WTC11 (cell line): ENCODE measurements around the gene PNMA1.

Experiments used
- ATF1 ChIP-seq: sonication (generic); formaldehyde crosslinking; IDR thresholded peaks from 2 replicates; pipeline ENCODE4 v1.8.1; 2023; ENCODE audit warnings: mild to moderate bottlenecking, moderate library complexity, missing genetic modification reagents
- HMGXB4 ChIP-seq: sonication (generic); formaldehyde crosslinking; IDR thresholded peaks from 2 replicates; pipeline ENCODE4 v1.8.1; 2023; ENCODE audit warnings: mild to moderate bottlenecking, moderate library complexity, missing genetic modification reagents
- IRF1 ChIP-seq: sonication (generic); formaldehyde crosslinking; IDR thresholded peaks from 2 replicates; pipeline ENCODE4 v1.8.0; 2023; ENCODE audit warnings: missing genetic modification reagents
- IRF2 ChIP-seq: sonication (generic); formaldehyde crosslinking; IDR thresholded peaks from 2 replicates; pipeline ENCODE4 v1.8.0; 2022; ENCODE audit warnings: low read depth, missing genetic modification reagents, borderline replicate concordance
- TF ChIP-seq, protein P1 (sequence below): fragments of 200-600 bp; IDR thresholded peaks from 2 replicates; pipeline ENCODE4 v1.8.0; 2022; ENCODE audit warnings: antibody characterized with exemption
- TF ChIP-seq, protein P2 (sequence below): sonication (generic); formaldehyde crosslinking; IDR thresholded peaks from 2 replicates; pipeline ENCODE4 v1.8.1; 2023; ENCODE audit warnings: mild to moderate bottlenecking, missing genetic modification reagents

- TF ChIP-seq IRF1 (no peak), HMGXB4 (CRISPR knock-in tag) (no peak), IRF2 (CRISPR knock-in tag) (no peak), ATF1 (no peak)
- TF ChIP-seq, protein P1, sequence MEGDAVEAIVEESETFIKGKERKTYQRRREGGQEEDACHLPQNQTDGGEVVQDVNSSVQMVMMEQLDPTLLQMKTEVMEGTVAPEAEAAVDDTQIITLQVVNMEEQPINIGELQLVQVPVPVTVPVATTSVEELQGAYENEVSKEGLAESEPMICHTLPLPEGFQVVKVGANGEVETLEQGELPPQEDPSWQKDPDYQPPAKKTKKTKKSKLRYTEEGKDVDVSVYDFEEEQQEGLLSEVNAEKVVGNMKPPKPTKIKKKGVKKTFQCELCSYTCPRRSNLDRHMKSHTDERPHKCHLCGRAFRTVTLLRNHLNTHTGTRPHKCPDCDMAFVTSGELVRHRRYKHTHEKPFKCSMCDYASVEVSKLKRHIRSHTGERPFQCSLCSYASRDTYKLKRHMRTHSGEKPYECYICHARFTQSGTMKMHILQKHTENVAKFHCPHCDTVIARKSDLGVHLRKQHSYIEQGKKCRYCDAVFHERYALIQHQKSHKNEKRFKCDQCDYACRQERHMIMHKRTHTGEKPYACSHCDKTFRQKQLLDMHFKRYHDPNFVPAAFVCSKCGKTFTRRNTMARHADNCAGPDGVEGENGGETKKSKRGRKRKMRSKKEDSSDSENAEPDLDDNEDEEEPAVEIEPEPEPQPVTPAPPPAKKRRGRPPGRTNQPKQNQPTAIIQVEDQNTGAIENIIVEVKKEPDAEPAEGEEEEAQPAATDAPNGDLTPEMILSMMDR: no peak
- TF ChIP-seq, protein P2, sequence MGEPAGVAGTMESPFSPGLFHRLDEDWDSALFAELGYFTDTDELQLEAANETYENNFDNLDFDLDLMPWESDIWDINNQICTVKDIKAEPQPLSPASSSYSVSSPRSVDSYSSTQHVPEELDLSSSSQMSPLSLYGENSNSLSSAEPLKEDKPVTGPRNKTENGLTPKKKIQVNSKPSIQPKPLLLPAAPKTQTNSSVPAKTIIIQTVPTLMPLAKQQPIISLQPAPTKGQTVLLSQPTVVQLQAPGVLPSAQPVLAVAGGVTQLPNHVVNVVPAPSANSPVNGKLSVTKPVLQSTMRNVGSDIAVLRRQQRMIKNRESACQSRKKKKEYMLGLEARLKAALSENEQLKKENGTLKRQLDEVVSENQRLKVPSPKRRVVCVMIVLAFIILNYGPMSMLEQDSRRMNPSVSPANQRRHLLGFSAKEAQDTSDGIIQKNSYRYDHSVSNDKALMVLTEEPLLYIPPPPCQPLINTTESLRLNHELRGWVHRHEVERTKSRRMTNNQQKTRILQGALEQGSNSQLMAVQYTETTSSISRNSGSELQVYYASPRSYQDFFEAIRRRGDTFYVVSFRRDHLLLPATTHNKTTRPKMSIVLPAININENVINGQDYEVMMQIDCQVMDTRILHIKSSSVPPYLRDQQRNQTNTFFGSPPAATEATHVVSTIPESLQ (CRISPR knock-in tag): no peak
Observed at GRCh38 chr14:73753124-73753886, 39.1 kb upstream of the PNMA1 start.
